ENCODE results near the gene PKHD1.

DNA sequence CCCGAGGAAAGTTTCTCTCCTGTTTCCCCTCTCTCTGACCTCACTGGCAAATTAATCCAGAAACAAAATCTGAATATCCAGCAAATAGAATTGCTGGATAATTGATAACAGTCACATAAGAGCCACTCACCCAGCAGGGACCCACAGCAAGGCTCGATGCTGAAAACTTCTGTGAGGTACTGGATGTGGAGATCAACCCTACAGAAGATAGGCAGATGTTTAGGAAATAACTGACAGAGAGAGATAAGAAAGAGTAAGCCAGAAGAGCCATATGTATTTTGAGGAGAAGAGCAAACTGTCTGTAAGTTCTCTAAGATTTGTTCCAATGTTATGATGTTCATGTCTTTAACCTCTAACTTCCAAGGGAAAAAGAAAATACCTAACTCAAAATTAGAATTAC lies 59.7 kb downstream of the PKHD1 start:
- TF ChIP-seq TAF1 (CRISPR knock-in tag; IDR thresholded peaks at IDR 0.05), result no peak
- TF ChIP-seq CREM (IDR thresholded peaks at IDR 0.05), result no peak
- no peak for TF ChIP-seq CREM (CRISPR knock-in tag; IDR thresholded peaks at IDR 0.05)
- no peak for TF ChIP-seq SOX6 (IDR thresholded peaks at IDR 0.05)
- no peak for TF ChIP-seq SOX6 (CRISPR knock-in tag; IDR thresholded peaks at IDR 0.05)
- TF ChIP-seq, protein P1, sequence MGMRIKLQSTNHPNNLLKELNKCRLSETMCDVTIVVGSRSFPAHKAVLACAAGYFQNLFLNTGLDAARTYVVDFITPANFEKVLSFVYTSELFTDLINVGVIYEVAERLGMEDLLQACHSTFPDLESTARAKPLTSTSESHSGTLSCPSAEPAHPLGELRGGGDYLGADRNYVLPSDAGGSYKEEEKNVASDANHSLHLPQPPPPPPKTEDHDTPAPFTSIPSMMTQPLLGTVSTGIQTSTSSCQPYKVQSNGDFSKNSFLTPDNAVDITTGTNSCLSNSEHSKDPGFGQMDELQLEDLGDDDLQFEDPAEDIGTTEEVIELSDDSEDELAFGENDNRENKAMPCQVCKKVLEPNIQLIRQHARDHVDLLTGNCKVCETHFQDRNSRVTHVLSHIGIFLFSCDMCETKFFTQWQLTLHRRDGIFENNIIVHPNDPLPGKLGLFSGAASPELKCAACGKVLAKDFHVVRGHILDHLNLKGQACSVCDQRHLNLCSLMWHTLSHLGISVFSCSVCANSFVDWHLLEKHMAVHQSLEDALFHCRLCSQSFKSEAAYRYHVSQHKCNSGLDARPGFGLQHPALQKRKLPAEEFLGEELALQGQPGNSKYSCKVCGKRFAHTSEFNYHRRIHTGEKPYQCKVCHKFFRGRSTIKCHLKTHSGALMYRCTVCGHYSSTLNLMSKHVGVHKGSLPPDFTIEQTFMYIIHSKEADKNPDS (CRISPR knock-in tag; IDR thresholded peaks at IDR 0.05), result no peak
- TF ChIP-seq, protein P2, sequence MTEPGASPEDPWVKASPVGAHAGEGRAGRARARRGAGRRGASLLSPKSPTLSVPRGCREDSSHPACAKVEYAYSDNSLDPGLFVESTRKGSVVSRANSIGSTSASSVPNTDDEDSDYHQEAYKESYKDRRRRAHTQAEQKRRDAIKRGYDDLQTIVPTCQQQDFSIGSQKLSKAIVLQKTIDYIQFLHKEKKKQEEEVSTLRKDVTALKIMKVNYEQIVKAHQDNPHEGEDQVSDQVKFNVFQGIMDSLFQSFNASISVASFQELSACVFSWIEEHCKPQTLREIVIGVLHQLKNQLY (CRISPR knock-in tag; IDR thresholded peaks at IDR 0.05), result no peak
- no peak for TF ChIP-seq GABPA (IDR thresholded peaks at IDR 0.05; ENCODE audit: low read depth, low read length)
- TF ChIP-seq GABPA (CRISPR knock-in tag; IDR thresholded peaks at IDR 0.05; ENCODE audit: low read depth), result no peak
- no peak for TF ChIP-seq HIVEP1 (CRISPR knock-in tag; IDR thresholded peaks at IDR 0.05)
- TF ChIP-seq, protein P3, sequence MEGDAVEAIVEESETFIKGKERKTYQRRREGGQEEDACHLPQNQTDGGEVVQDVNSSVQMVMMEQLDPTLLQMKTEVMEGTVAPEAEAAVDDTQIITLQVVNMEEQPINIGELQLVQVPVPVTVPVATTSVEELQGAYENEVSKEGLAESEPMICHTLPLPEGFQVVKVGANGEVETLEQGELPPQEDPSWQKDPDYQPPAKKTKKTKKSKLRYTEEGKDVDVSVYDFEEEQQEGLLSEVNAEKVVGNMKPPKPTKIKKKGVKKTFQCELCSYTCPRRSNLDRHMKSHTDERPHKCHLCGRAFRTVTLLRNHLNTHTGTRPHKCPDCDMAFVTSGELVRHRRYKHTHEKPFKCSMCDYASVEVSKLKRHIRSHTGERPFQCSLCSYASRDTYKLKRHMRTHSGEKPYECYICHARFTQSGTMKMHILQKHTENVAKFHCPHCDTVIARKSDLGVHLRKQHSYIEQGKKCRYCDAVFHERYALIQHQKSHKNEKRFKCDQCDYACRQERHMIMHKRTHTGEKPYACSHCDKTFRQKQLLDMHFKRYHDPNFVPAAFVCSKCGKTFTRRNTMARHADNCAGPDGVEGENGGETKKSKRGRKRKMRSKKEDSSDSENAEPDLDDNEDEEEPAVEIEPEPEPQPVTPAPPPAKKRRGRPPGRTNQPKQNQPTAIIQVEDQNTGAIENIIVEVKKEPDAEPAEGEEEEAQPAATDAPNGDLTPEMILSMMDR (CRISPR knock-in tag; IDR thresholded peaks at IDR 0.05), result no peak

Data from HepG2 (cell line).